HCT116 (cell line): ENCODE data around the gene ZAP70. TPM values are rescaled to one million over a fixed set of nuclear protein-coding genes. Genes with fewer than 3 reads are reported as not detected.

ENCODE experiments used
- ATAC-seq: fragments of 200-7000 bp; cut with Tn5 transposase; 2 replicates; pipeline ENCODE4 v1.9.1; 2020; ENCODE audit warnings: mild to moderate bottlenecking, moderate library complexity
- BruUV-seq: library from RNA; stranded (reverse); fragments of 400-500 nt; replicated peaks from 2 replicates; lab custom pipeline; 2021; lab: Mats Ljungman, UMichigan
- CTCF ChIA-PET: fragments of 300-600 bp; sonication (Branson Sonifier 250); formaldehyde crosslinking; loops from one replicate; lab custom pipeline; 2021; ENCODE audit warnings: antibody characterized with exemption; lab: Charles Lee
- POLR2A ChIA-PET: fragments of 300-600, 350-600 bp; sonication (Branson Sonifier 250); formaldehyde crosslinking; loops from one replicate; lab custom pipeline; 2021; ENCODE audit warnings: antibody characterized with exemption; lab: Charles Lee
- RAD21 ChIA-PET, 2 experiments: fragments of 300-600 bp; sonication (Branson Sonifier 250); formaldehyde crosslinking; loops; one replicate each; lab custom pipeline; 2023; ENCODE audit warnings: low total read pairs in 2 of 2; ENCODE audit not compliant: uncharacterized antibody in 2 of 2, unreplicated experiment in 2 of 2, low non-redundant PET in 1 of 2; lab: Charles Lee
- DNase-seq: peaks from one replicate; pipeline ENCODE4 v3.0.0-alpha.2; 2010; ENCODE audit warnings: low read depth, low spot score
- H2AFZ ChIP-seq: fragments of 200-600 bp; shearing (Covaris generic), sonication (generic); 2 replicates; pipeline ENCODE4 v1.6.1; 2017; ENCODE audit warnings: low read depth, mixed run types, mixed read lengths, antibody characterized with exemption, low read length; ENCODE audit not compliant: poor library complexity, severe bottlenecking
- H3K27ac ChIP-seq: 2 replicates; pipeline ENCODE4 v1.5.1; 2012; ENCODE audit warnings: low read depth, low read length
- H3K27me3 ChIP-seq: fragments of 200-600 bp; sonication (generic); 2 replicates; pipeline ENCODE4 v1.6.1; 2016; ENCODE audit warnings: mixed run types, low read length, mixed read lengths; ENCODE audit not compliant: insufficient read depth
- H3K36me3 ChIP-seq, 2 experiments: fragments of 200-500 bp in 1 of 2; fragments of 200-600 bp in 1 of 2; sonication (Bioruptor generic) in 1 of 2; sonication (generic) in 1 of 2; 2 replicates each; pipeline versions ENCODE4 v1.5.1 to v1.6.1; 2014 to 2016; ENCODE audit warnings: low read length in 2 of 2, inconsistent platforms in 1 of 2, mixed read lengths in 1 of 2, mixed run types in 1 of 2; ENCODE audit not compliant: insufficient read depth in 2 of 2, control insufficient read depth in 1 of 2
- H3K4me1 ChIP-seq, 2 experiments: fragments of 200-600 bp in 1 of 2; sonication (generic) in 1 of 2; 2 replicates each; pipeline versions ENCODE4 v1.5.1 to v1.6.1; 2012 to 2017; ENCODE audit warnings: low read length in 2 of 2, inconsistent platforms in 1 of 2, mild to moderate bottlenecking in 1 of 2, mixed read lengths in 1 of 2, mixed run types in 1 of 2, moderate library complexity in 1 of 2; ENCODE audit not compliant: insufficient read depth in 2 of 2, control insufficient read depth in 1 of 2
- H3K4me2 ChIP-seq: fragments of 200-600 bp; sonication (generic); 2 replicates; pipeline ENCODE4 v1.6.1; 2017; ENCODE audit warnings: mixed run types, low read length, mixed read lengths
- H3K4me3 ChIP-seq, 2 experiments: fragments of 200-600 bp in 1 of 2; sonication (generic) in 1 of 2; replicated peaks in 1 of 2; 2 replicates each; pipeline ENCODE4 v1.5.1; 2011 to 2016; ENCODE audit warnings: low read length in 2 of 2, control low read depth in 1 of 2, low read depth in 1 of 2, mild to moderate bottlenecking in 1 of 2, mixed read lengths in 1 of 2, mixed run types in 1 of 2
- H3K79me2 ChIP-seq: fragments of 200-600 bp; sonication (generic); 2 replicates; pipeline ENCODE4 v1.6.1; 2017; ENCODE audit warnings: mild to moderate bottlenecking, mixed run types, low read length, moderate library complexity, mixed read lengths; ENCODE audit not compliant: insufficient read depth
- H3K9ac ChIP-seq: fragments of 200-600 bp; sonication (generic); 2 replicates; pipeline ENCODE4 v1.6.1; 2016; ENCODE audit warnings: low read length, mixed read lengths
- H3K9me2 ChIP-seq: fragments of 200-600 bp; sonication (generic), shearing (Covaris generic); 2 replicates; pipeline ENCODE4 v1.6.1; 2017; ENCODE audit warnings: mixed run types, mild to moderate bottlenecking, moderate library complexity; ENCODE audit not compliant: insufficient read depth
- H3K9me3 ChIP-seq, 2 experiments: fragments of 200-500 bp in 1 of 2; fragments of 200-600 bp in 1 of 2; sonication (Bioruptor generic) in 1 of 2; sonication (generic) in 1 of 2; 2 replicates each; pipeline ENCODE4 v1.6.1; 2014 to 2017; ENCODE audit warnings: low read length in 2 of 2, mixed read lengths in 2 of 2, inconsistent platforms in 1 of 2, low read depth in 1 of 2, mild to moderate bottlenecking in 1 of 2, mixed run types in 1 of 2, moderate library complexity in 1 of 2; ENCODE audit not compliant: control insufficient read depth in 1 of 2, insufficient read depth in 1 of 2
- H4K20me1 ChIP-seq: fragments of 200-600 bp; sonication (generic), shearing (Covaris generic); 2 replicates; pipeline ENCODE4 v1.6.1; 2017; ENCODE audit warnings: mixed run types, mild to moderate bottlenecking, moderate library complexity; ENCODE audit not compliant: insufficient read depth
- CBX3 ChIP-seq: IDR thresholded peaks from 2 replicates; pipeline ENCODE4 v1.6.1; 2012; ENCODE audit warnings: low read depth
- CTCF ChIP-seq, 3 experiments: fragments of 200-600 bp in 1 of 3; sonication (generic) in 1 of 3; IDR thresholded peaks in 2 of 3; conservative IDR thresholded peaks in 1 of 3; 2 replicates each; pipeline ENCODE4 v1.5.1; 2012 to 2017; ENCODE audit warnings: low read depth in 2 of 3, low read length in 2 of 3, antibody characterized with exemption in 1 of 3, borderline replicate concordance in 1 of 3, control low read depth in 1 of 3, mild to moderate bottlenecking in 1 of 3, mixed read lengths in 1 of 3, mixed run types in 1 of 3, moderate library complexity in 1 of 3; ENCODE audit not compliant: insufficient read depth in 1 of 3
- EZH2 ChIP-seq: fragments of 200-600 bp; sonication (generic); IDR thresholded peaks from 2 replicates; pipeline ENCODE4 v1.6.1; 2017; ENCODE audit warnings: antibody characterized with exemption, mixed run types
- FOSL1 ChIP-seq: IDR thresholded peaks from 2 replicates; pipeline ENCODE4 v1.6.1; 2012; ENCODE audit warnings: low read depth
- POLR2A ChIP-seq: IDR thresholded peaks from 2 replicates; pipeline ENCODE4 v1.7.0; 2011; ENCODE audit warnings: borderline replicate concordance; ENCODE audit not compliant: insufficient read depth, insufficient read length; ENCODE audit errors: extremely low read depth
- POLR2AphosphoS5 ChIP-seq: IDR thresholded peaks from 2 replicates; pipeline ENCODE4 v1.6.1; 2011; ENCODE audit warnings: mild to moderate bottlenecking, low read depth, low read length, moderate library complexity
- REST ChIP-seq: IDR thresholded peaks from 2 replicates; pipeline ENCODE4 v1.6.1; 2012; ENCODE audit warnings: low read depth
- SP1 ChIP-seq: IDR thresholded peaks from 2 replicates; pipeline ENCODE4 v1.6.1; 2012; ENCODE audit warnings: low read depth
- ZBTB33 ChIP-seq: IDR thresholded peaks from 2 replicates; pipeline ENCODE4 v1.6.1; 2011; ENCODE audit warnings: mild to moderate bottlenecking, low read length, moderate library complexity; ENCODE audit not compliant: insufficient replicate concordance; ENCODE audit errors: extremely low read depth
- ZFX ChIP-seq: fragments of 450-650 bp; IDR thresholded peaks from 2 replicates; pipeline ENCODE4 v1.6.1; 2017
- ZNF274 ChIP-seq: fragments of 200-500 bp; sonication (Bioruptor generic); IDR thresholded peaks from 2 replicates; pipeline ENCODE4 v1.6.1; 2014; ENCODE audit warnings: mild to moderate bottlenecking, low read depth, low read length, inconsistent platforms
- intact Hi-C: fragments of 100-400 bp; cut with micrococcal nuclease; formaldehyde crosslinking; loops from 2 replicates; pipeline ENCODE4 v1.10.0; 2022
- total RNA-seq: library from RNA; stranded (reverse); gene quantifications from one replicate; pipeline ENCODE4 v1.2.1, GENCODE V29; 2021; ENCODE audit not compliant: unreplicated experiment

Gene ZAP70
- total RNA-seq, 1 experiment from 2014 or later, result 0.91 TPM

- TF ChIP-seq FOSL1 (no peak), ZNF274 (no peak), CTCF (IDR thresholded peaks at IDR 0.05 in 2 of 3, conservative IDR thresholded peaks at IDR 0.05 in 1 of 3; ENCODE audit: borderline replicate concordance in 1 of 3, insufficient read depth in 1 of 3, low read depth in 2 of 3, low read length in 2 of 3) (no peak)
- TF ChIP-seq, all 23 proteins: peak for 0
These were observed 941 bp downstream of the ZAP70 start (continued) for GRCh38 chr2:97714084-97714949.

- no peaks in the 10 kb centered on the region for H3K9me3 ChIP-seq
- intact Hi-C loops, result no loop called here
- ChIA-PET RAD21 (no interaction called here), CTCF (no interaction called here), POLR2A (no interaction called here)
- no peak overlapping the region for H3K4me3 ChIP-seq
- H3K4me2 ChIP-seq, result no peak overlapping the region
- H3K27me3 ChIP-seq, result no peaks in the 10 kb centered on the region
- BruUV-seq, result no TSS peak
- no peak overlapping the region for H3K27ac ChIP-seq
- H4K20me1 ChIP-seq, result no peaks in the 10 kb centered on the region
- no peaks in the 10 kb centered on the region for H3K79me2 ChIP-seq
- no peaks in the 10 kb centered on the region for H3K36me3 ChIP-seq
- H2AFZ ChIP-seq, result no peak overlapping the region
- ATAC-seq (no peak; the same call in 1 of the 2 replicates), DNase-seq (no peak)
- no peaks in the 10 kb centered on the region for H3K9me2 ChIP-seq
- H3K4me1 ChIP-seq, result peaks cover 0 to 1% of the 10 kb centered on the region in 2 experiments; a peak in 1 of 4 replicates
- no peak overlapping the region for H3K9ac ChIP-seq
- no peak for TF ChIP-seq ZBTB33
- TF ChIP-seq EZH2, result no peak
- no peak for TF ChIP-seq ZFX
- TF ChIP-seq CTCF (IDR thresholded peaks at IDR 0.05 in 2 of 3, conservative IDR thresholded peaks at IDR 0.05 in 1 of 3; ENCODE audit: borderline replicate concordance in 1 of 3, insufficient read depth in 1 of 3, low read depth in 2 of 3, low read length in 2 of 3), result no peak
- no peak for TF ChIP-seq CBX3
- no peak for TF ChIP-seq SP1
- TF ChIP-seq POLR2AphosphoS5, result no peak
- no peak for TF ChIP-seq POLR2A
- TF ChIP-seq REST, result no peak
These were observed 1.7 kb downstream of the ZAP70 start for GRCh38 chr2:97714950-97715652.
